Heart right ventricle (tissue), 16 donors: ENCODE data around the gene WWOX. TPM values are rescaled to one million over a fixed set of nuclear protein-coding genes. Genes with fewer than 3 reads are reported as not detected.

Source experiments
- ATAC-seq, 8 donors: fragments of 200-7000 bp; cut with Tn5 transposase; one replicate each; pipeline ENCODE4 v1.9.1; 2020; ENCODE audit warnings: mild to moderate bottlenecking in 8 of 8, moderate library complexity in 8 of 8, moderate number of reproducible peaks in 1 of 8
- DNase-seq, 2 donors: peaks; one replicate each; pipeline ENCODE4 v3.0.0-alpha.2; 2020
- H3K27ac ChIP-seq, 10 donors: fragments of 200-600 bp; sonication (generic) in 2 of 10; one replicate each; pipeline versions ENCODE4 v1.5.0 to v1.8.0; 2020 to 2022; ENCODE audit warnings: mild to moderate bottlenecking in 3 of 10
- H3K27me3 ChIP-seq, 7 donors: fragments of 200-600 bp; one replicate each; pipeline ENCODE4 v1.8.0; 2021 to 2022; ENCODE audit warnings: mild to moderate bottlenecking in 2 of 7
- H3K36me3 ChIP-seq, 9 donors: fragments of 200-600 bp; sonication (generic) in 1 of 9; one replicate each; pipeline versions ENCODE4 v1.5.0 to v1.8.0; 2020 to 2022; ENCODE audit warnings: mild to moderate bottlenecking in 2 of 9
- H3K4me1 ChIP-seq, 9 donors: fragments of 200-600 bp; sonication (generic) in 1 of 9; one replicate each; pipeline versions ENCODE4 v1.5.0 to v1.8.0; 2020 to 2022; ENCODE audit warnings: mild to moderate bottlenecking in 4 of 9
- H3K4me3 ChIP-seq, 10 donors: fragments of 200-600 bp; sonication (generic) in 2 of 10; one replicate each; pipeline versions ENCODE4 v1.5.0 to v1.8.0; 2020 to 2022; ENCODE audit warnings: mild to moderate bottlenecking in 7 of 10, moderate library complexity in 2 of 10
- H3K9me3 ChIP-seq, 11 donors: fragments of 200-600 bp in 10 of 11; sonication (generic) in 2 of 11; one replicate each; pipeline versions ENCODE4 v1.5.0 to v1.8.0; 2013 to 2022; ENCODE audit warnings: mild to moderate bottlenecking in 2 of 11, control low read depth in 1 of 11, moderate library complexity in 1 of 11
- CTCF ChIP-seq, 9 donors: fragments of 200-600 bp; sonication (generic) in 2 of 9; IDR thresholded peaks; one replicate each; pipeline versions ENCODE4 v1.5.0 to v1.8.0; 2021 to 2022; ENCODE audit warnings: antibody characterized with exemption in 9 of 9, mild to moderate bottlenecking in 5 of 9, moderate library complexity in 1 of 9
- WGBS, 2 donors: extraction: QIAGEN DNeasy Blood & Tissue Kit; methylation state at CpG; one replicate each; pipeline ENCODE4 v1.1.7; 2013; ENCODE audit warnings: inconsistent platforms in 1 of 2; 5-methylcytosine and 5-hydroxymethylcytosine counted together
- intact Hi-C, 10 donors: fragments of 100-400 bp; cut with DNase I; formaldehyde crosslinking; loops; one replicate each; pipeline versions ENCODE4 v1.11.1 to v1.14.2; 2022
- polyA plus RNA-seq, 2 donors: library from polyadenylated mRNA; stranded (reverse); fragments of 200-250 nt; gene quantifications; one replicate each; pipeline ENCODE4 v1.2.3, GENCODE V29; 2013
- total RNA-seq, 10 donors: library from RNA; stranded (reverse); fragmentation: NEBNext Ultra II Directional in 3 of 10; extraction: Animal tissue kit (Norgen Biotek cat#: 25700) in 3 of 10; gene quantifications; one replicate each; pipeline versions ENCODE4 v1.2.1 to v1.2.4, GENCODE V29; 2021 to 2023
- donor health status: Arrhythmogenic right ventricular cardiomyopathy.
- donor health status: ischemic (EF 13 %, LVEDD 7.1; RV severe dilation, severe dysfunction).
- donor health status: healthy with polysubstance abuse.
- donor health status: DM: no; HTN: yes; CAD: no.
- donor health status: DM: no; HTN: no; CAD: no.
- donor health status: ischemic (EF 25% LVEDD 6.9; RV normal size, moderate dysfunction).
- donor health status: ischemic (EF 25% LVEDD 5.7; RV mildly dilated, moderate dysfunction).
- donor health status: healthy.
- donor health status: DM: yes; HTN: yes; CAD: no.
- donor health status: Ischemic cardiomyopathy.
- donor health status: ischemic (EF 35%, LVEDD 5.7; RV mildly dilated, moderate dysfunction).
- donor health status: nonischemic (EF 11% LVEDD 7.7; RV severe dilation, severe dysfunction).
- donor health status: DM: yes; HTN: yes; CAD: no.
- donor health status: PGD.
- donor health status: ischemic (EF 29% LVEDD 5.4; RV normal size, mild dysfunction).
- donor health status: nonischemic (EF 23%, LVEDD 6.1; RV moderate dilation, normal function).

The WWOX gene
- total and polyA plus RNA-seq, 12 donors: 4.9 to 15.0 (median 9.9) TPM

- ATAC-seq: no peak
- WGBS, 2 donors: 78 to 83% methylated on average over 4 of the region's 4 CpGs
Observed at GRCh38 chr16:78931678-78932077, 832.2 kb downstream of the WWOX start.

GRCh38 chr16:78932355-78932943 is 833.0 kb downstream of the WWOX start:
- Histone ChIP-seq H3K9me3 (no peaks in the 10 kb centered on the region), H3K27me3 (no peaks in the 10 kb centered on the region), H3K36me3 (no peaks in the 10 kb centered on the region), H3K4me3 (no peak overlapping the region), H3K27ac (no peak overlapping the region), H3K4me1 (no peaks in the 10 kb centered on the region)
- no peak for ATAC-seq
- no peak for DNase-seq
- WGBS, 2 donors: 72 to 81% methylated on average over 9 of the region's 9 CpGs
- intact Hi-C loops: no loop called here
- TF ChIP-seq CTCF (IDR thresholded peaks at IDR 0.05): no peak

More at GRCh38 chr16:78931678-78932077, 832.2 kb downstream of the WWOX start:
- no peaks in the 10 kb centered on the region for H3K9me3 ChIP-seq
- H3K36me3 ChIP-seq: no peaks in the 10 kb centered on the region
- H3K27me3 ChIP-seq: no peaks in the 10 kb centered on the region
- no peak for TF ChIP-seq CTCF (IDR thresholded peaks at IDR 0.05)
- H3K27ac ChIP-seq: no peak overlapping the region
- H3K4me1 ChIP-seq: no peaks in the 10 kb centered on the region
- H3K4me3 ChIP-seq: no peak overlapping the region
- intact Hi-C loops: no loop called here
- no peak for DNase-seq

GRCh38 chr16:78936060-78936459 is 836.6 kb downstream of the WWOX start:
- intact Hi-C loops: no loop called here
- H3K4me3 ChIP-seq: no peak overlapping the region
- TF ChIP-seq CTCF (IDR thresholded peaks at IDR 0.05): no peak
- no peak overlapping the region for H3K27ac ChIP-seq
- no peaks in the 10 kb centered on the region for H3K4me1 ChIP-seq
- 94% methylated on average over 3 of the region's 3 CpGs for WGBS, 2 donors
- H3K9me3 ChIP-seq: no peaks in the 10 kb centered on the region
- ATAC-seq (no peak), DNase-seq (no peak)
- no peaks in the 10 kb centered on the region for H3K36me3 ChIP-seq
- H3K27me3 ChIP-seq: no peaks in the 10 kb centered on the region

- Histone ChIP-seq H3K4me3 (no peak overlapping the region), H3K9me3 (no peaks in the 10 kb centered on the region), H3K27ac (no peak overlapping the region), H3K4me1 (peaks cover 0 to 8% (median 0%) of the 10 kb centered on the region in 9 donors), H3K36me3 (no peaks in the 10 kb centered on the region), H3K27me3 (no peaks in the 10 kb centered on the region)
- ATAC-seq (no peak), DNase-seq (no peak)
- 71 to 77% methylated on average over 6 of the region's 6 CpGs for WGBS, 2 donors
- TF ChIP-seq CTCF (IDR thresholded peaks at IDR 0.05): no peak
- intact Hi-C loops: no loop called here
Observed at GRCh38 chr16:78939597-78939996, 840.1 kb downstream of the WWOX start.
